K562 (cell line): ENCODE data around the gene DIPK1A. TPM values are rescaled to one million over a fixed set of nuclear protein-coding genes. Genes with fewer than 3 reads are reported as not detected.

Experiments
- DNMT1 ChIP-seq: fragments of 450-650 bp; IDR thresholded peaks from 2 replicates; pipeline ENCODE4 v1.6.1; 2016; ENCODE audit warnings: antibody characterized with exemption, mild to moderate bottlenecking
- HDAC1 ChIP-seq, 2 experiments: fragments of 450-650 bp; IDR thresholded peaks; 2 replicates each; pipeline ENCODE4 v1.6.1; 2016 to 2017; ENCODE audit warnings: inconsistent platforms in 1 of 2, mild to moderate bottlenecking in 1 of 2, moderate library complexity in 1 of 2
- MCM2 ChIP-seq: fragments of 450-650 bp; IDR thresholded peaks from 2 replicates; pipeline ENCODE4 v1.6.1; 2017; ENCODE audit warnings: low read depth, mild to moderate bottlenecking
- POLR2B ChIP-seq: fragments of 450-650 bp; IDR thresholded peaks from 2 replicates; pipeline ENCODE4 v1.6.1; 2018; ENCODE audit warnings: low read depth; ENCODE audit not compliant: partially characterized antibody
- SMARCE1 ChIP-seq: fragments of 450-650 bp; IDR thresholded peaks from 2 replicates; pipeline ENCODE4 v1.7.1; 2016; ENCODE audit warnings: mild to moderate bottlenecking
- SP2 ChIP-seq: IDR thresholded peaks from 2 replicates; pipeline ENCODE4 v1.6.1; 2011; ENCODE audit warnings: mild to moderate bottlenecking, low read depth, low read length, moderate library complexity; ENCODE audit not compliant: poor library complexity, severe bottlenecking; ENCODE audit errors: extremely low read depth
- TCFL5 ChIP-seq: fragments of 250-450 bp; sonication (Bioruptor Pico); conservative IDR thresholded peaks from 2 replicates; pipeline ENCODE4 v1.6.1; 2021; ENCODE audit warnings: mild to moderate bottlenecking, moderate library complexity, matching md5 sums
- ZNF3 ChIP-seq: fragments of 250-450 bp; sonication (Bioruptor Pico); IDR thresholded peaks from 2 replicates; pipeline ENCODE4 v1.5.0; 2021; ENCODE audit warnings: mild to moderate bottlenecking, moderate library complexity
- ZNF431 ChIP-seq: sonication (generic); formaldehyde crosslinking; IDR thresholded peaks from 2 replicates; pipeline ENCODE4 v1.8.0; 2022; ENCODE audit warnings: mild to moderate bottlenecking, missing genetic modification reagents
- polyA plus RNA-seq, 8 experiments: library from polyadenylated mRNA; depleted of rRNA in 4 of 8; stranded (reverse) in 5 of 8; unstranded in 3 of 8; fragments of >200 nt; fragmentation: Nextera tagmentation in 2 of 8; fragmentation: Illumina TruSeq in 1 of 8; extraction: Ambion mirVana in 2 of 8; extraction: Trizol in 1 of 8; gene quantifications; 2 replicates each; pipeline versions ENCODE4 v1.2.1 to v1.2.3, GENCODE V29; 2011 to 2014; ENCODE audit warnings: inconsistent platforms in 1 of 8, missing spikeins in 1 of 8
- total RNA-seq, 7 experiments: library from RNA; depleted of rRNA in 6 of 7; stranded (reverse); fragments of >200 nt in 6 of 7; fragmentation: Illumina TruSeq in 2 of 7; extraction: Trizol in 2 of 7; gene quantifications; 2 replicates each; pipeline versions ENCODE4 v1.2.1 to v1.2.3, GENCODE V29; 2011 to 2021; ENCODE audit warnings: low replicate concordance in 1 of 7
- TF ChIP-seq, protein P1 (sequence below): fragments of 150-350 bp; IDR thresholded peaks from 2 replicates; pipeline ENCODE4 v1.6.1; 2014; ENCODE audit warnings: low read depth, mild to moderate bottlenecking, low read length, borderline replicate concordance
- TF ChIP-seq, protein P2 (sequence below): fragments of 450-650 bp; IDR thresholded peaks from 2 replicates; pipeline ENCODE4 v1.6.1; 2016; ENCODE audit warnings: mild to moderate bottlenecking, moderate library complexity

DIPK1A gene
- total and polyA plus RNA-seq, 9 of the 15 experiments (the other 6 are each of a cell fraction or from before 2014, with no cell fraction given): 0.54 to 2.5 (median 1.3) TPM

DNA sequence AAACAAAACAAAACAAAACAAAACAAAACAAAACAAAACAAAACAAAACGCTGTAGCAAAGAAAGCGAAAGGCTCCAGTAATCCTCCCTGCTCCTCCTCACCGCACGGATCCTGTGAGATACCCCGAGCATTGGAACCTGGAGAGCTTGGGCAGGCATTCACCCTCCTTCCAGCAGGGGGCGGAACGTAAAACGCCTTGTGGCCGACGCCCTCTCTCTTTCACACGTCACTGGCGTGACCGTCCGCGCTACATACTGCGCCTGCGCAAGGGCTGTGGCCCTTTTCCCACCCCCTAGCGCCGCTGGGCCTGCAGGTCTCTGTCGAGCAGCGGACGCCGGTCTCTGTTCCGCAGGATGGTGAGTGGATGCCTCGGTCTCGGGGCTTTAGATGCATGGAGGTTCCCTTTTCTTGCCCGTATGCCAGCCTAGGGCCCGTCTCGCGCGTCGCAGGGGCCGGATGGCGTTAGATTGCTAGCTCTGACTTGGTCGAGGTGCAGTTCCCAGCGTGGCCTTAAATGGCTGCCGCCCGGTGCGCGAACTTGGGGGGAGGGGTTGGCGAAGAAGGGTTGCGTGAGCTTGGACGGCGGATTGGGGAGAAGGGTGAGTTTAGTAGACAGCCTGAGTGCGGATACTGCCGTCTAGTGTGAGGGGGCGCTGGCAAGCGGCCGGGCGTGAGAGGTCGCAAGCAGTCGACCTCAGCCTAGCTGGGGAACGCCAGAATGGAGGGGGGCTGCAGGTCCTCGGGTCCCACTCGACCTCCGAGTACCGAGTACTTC, 129.3 kb downstream of the DIPK1A start, which contains the start of gene RPL5 (continued):
- TF ChIP-seq ZNF3 (CRISPR knock-in tag): no peak
- peak; percentile 42 to 97; a peak in 2 of 4 replicates for TF ChIP-seq HDAC1 (IDR thresholded peaks at IDR 0.05)
- TF ChIP-seq, protein P1, sequence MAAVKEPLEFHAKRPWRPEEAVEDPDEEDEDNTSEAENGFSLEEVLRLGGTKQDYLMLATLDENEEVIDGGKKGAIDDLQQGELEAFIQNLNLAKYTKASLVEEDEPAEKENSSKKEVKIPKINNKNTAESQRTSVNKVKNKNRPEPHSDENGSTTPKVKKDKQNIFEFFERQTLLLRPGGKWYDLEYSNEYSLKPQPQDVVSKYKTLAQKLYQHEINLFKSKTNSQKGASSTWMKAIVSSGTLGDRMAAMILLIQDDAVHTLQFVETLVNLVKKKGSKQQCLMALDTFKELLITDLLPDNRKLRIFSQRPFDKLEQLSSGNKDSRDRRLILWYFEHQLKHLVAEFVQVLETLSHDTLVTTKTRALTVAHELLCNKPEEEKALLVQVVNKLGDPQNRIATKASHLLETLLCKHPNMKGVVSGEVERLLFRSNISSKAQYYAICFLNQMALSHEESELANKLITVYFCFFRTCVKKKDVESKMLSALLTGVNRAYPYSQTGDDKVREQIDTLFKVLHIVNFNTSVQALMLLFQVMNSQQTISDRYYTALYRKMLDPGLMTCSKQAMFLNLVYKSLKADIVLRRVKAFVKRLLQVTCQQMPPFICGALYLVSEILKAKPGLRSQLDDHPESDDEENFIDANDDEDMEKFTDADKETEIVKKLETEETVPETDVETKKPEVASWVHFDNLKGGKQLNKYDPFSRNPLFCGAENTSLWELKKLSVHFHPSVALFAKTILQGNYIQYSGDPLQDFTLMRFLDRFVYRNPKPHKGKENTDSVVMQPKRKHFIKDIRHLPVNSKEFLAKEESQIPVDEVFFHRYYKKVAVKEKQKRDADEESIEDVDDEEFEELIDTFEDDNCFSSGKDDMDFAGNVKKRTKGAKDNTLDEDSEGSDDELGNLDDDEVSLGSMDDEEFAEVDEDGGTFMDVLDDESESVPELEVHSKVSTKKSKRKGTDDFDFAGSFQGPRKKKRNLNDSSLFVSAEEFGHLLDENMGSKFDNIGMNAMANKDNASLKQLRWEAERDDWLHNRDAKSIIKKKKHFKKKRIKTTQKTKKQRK: no peak
- TF ChIP-seq SMARCE1: no peak
- no peak; the same call in 1 of the 2 replicates for TF ChIP-seq TCFL5 (CRISPR knock-in tag)
- TF ChIP-seq ZNF431 (CRISPR knock-in tag): 0 out of 2 replicates have a peak, but pooled peaks have one; percentile 0
- TF ChIP-seq DNMT1: no peak
- TF ChIP-seq MCM2: no peak
- TF ChIP-seq POLR2B: peak; percentile 99
- peak; percentile 59 for TF ChIP-seq SP2
- TF ChIP-seq, protein P2, sequence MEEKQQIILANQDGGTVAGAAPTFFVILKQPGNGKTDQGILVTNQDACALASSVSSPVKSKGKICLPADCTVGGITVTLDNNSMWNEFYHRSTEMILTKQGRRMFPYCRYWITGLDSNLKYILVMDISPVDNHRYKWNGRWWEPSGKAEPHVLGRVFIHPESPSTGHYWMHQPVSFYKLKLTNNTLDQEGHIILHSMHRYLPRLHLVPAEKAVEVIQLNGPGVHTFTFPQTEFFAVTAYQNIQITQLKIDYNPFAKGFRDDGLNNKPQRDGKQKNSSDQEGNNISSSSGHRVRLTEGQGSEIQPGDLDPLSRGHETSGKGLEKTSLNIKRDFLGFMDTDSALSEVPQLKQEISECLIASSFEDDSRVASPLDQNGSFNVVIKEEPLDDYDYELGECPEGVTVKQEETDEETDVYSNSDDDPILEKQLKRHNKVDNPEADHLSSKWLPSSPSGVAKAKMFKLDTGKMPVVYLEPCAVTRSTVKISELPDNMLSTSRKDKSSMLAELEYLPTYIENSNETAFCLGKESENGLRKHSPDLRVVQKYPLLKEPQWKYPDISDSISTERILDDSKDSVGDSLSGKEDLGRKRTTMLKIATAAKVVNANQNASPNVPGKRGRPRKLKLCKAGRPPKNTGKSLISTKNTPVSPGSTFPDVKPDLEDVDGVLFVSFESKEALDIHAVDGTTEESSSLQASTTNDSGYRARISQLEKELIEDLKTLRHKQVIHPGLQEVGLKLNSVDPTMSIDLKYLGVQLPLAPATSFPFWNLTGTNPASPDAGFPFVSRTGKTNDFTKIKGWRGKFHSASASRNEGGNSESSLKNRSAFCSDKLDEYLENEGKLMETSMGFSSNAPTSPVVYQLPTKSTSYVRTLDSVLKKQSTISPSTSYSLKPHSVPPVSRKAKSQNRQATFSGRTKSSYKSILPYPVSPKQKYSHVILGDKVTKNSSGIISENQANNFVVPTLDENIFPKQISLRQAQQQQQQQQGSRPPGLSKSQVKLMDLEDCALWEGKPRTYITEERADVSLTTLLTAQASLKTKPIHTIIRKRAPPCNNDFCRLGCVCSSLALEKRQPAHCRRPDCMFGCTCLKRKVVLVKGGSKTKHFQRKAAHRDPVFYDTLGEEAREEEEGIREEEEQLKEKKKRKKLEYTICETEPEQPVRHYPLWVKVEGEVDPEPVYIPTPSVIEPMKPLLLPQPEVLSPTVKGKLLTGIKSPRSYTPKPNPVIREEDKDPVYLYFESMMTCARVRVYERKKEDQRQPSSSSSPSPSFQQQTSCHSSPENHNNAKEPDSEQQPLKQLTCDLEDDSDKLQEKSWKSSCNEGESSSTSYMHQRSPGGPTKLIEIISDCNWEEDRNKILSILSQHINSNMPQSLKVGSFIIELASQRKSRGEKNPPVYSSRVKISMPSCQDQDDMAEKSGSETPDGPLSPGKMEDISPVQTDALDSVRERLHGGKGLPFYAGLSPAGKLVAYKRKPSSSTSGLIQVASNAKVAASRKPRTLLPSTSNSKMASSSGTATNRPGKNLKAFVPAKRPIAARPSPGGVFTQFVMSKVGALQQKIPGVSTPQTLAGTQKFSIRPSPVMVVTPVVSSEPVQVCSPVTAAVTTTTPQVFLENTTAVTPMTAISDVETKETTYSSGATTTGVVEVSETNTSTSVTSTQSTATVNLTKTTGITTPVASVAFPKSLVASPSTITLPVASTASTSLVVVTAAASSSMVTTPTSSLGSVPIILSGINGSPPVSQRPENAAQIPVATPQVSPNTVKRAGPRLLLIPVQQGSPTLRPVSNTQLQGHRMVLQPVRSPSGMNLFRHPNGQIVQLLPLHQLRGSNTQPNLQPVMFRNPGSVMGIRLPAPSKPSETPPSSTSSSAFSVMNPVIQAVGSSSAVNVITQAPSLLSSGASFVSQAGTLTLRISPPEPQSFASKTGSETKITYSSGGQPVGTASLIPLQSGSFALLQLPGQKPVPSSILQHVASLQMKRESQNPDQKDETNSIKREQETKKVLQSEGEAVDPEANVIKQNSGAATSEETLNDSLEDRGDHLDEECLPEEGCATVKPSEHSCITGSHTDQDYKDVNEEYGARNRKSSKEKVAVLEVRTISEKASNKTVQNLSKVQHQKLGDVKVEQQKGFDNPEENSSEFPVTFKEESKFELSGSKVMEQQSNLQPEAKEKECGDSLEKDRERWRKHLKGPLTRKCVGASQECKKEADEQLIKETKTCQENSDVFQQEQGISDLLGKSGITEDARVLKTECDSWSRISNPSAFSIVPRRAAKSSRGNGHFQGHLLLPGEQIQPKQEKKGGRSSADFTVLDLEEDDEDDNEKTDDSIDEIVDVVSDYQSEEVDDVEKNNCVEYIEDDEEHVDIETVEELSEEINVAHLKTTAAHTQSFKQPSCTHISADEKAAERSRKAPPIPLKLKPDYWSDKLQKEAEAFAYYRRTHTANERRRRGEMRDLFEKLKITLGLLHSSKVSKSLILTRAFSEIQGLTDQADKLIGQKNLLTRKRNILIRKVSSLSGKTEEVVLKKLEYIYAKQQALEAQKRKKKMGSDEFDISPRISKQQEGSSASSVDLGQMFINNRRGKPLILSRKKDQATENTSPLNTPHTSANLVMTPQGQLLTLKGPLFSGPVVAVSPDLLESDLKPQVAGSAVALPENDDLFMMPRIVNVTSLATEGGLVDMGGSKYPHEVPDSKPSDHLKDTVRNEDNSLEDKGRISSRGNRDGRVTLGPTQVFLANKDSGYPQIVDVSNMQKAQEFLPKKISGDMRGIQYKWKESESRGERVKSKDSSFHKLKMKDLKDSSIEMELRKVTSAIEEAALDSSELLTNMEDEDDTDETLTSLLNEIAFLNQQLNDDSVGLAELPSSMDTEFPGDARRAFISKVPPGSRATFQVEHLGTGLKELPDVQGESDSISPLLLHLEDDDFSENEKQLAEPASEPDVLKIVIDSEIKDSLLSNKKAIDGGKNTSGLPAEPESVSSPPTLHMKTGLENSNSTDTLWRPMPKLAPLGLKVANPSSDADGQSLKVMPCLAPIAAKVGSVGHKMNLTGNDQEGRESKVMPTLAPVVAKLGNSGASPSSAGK: peak; percentile 85
